Thoracic aorta (tissue), 2 donors: Measurements from ENCODE around the gene STK39. TPM values are rescaled to one million over a fixed set of nuclear protein-coding genes. Genes with fewer than 3 reads are reported as not detected.

Experiments
- ATAC-seq: fragments of 150-250 bp; one replicate; pipeline ENCODE4 v1.8.0; 2017; ENCODE audit warnings: low read depth; ENCODE audit not compliant: insufficient number of reproducible peaks, low FRiP score
- DNase-seq: peaks from one replicate; pipeline ENCODE4 v3.0.0-alpha.2; 2020; ENCODE audit warnings: low spot score
- H3K27ac ChIP-seq, 2 donors: fragments of 200-600 bp; sonication (generic); 1 replicate in 1 of 2; 2 replicates in 1 of 2; pipeline ENCODE4 v1.5.1; 2016; ENCODE audit warnings: mild to moderate bottlenecking in 2 of 2, moderate library complexity in 2 of 2
- H3K27me3 ChIP-seq: fragments of 200-600 bp; sonication (generic); replicated peaks from 2 replicates; pipeline ENCODE4 v1.6.0; 2016; ENCODE audit warnings: mild to moderate bottlenecking; ENCODE audit not compliant: insufficient read depth
- H3K36me3 ChIP-seq: fragments of 200-600 bp; sonication (generic); one replicate; pipeline ENCODE4 v1.5.1; 2016
- H3K4me1 ChIP-seq, 2 donors: fragments of 200-600 bp; sonication (generic); 1 replicate in 1 of 2; 2 replicates in 1 of 2; pipeline versions ENCODE4 v1.5.1 to v1.6.0; 2016; ENCODE audit warnings: low read depth in 2 of 2, mild to moderate bottlenecking in 1 of 2; ENCODE audit not compliant: control insufficient read depth in 1 of 2
- H3K4me3 ChIP-seq: fragments of 200-600 bp; sonication (generic); 2 replicates; pipeline ENCODE4 v1.5.1; 2016; ENCODE audit warnings: mild to moderate bottlenecking
- H3K9me3 ChIP-seq: fragments of 200-600 bp; sonication (generic); 2 replicates; pipeline ENCODE4 v1.5.1; 2016
- CTCF ChIP-seq: fragments of 200-600 bp; sonication (generic); IDR thresholded peaks from one replicate; pipeline ENCODE4 v1.5.1; 2019; ENCODE audit warnings: antibody characterized with exemption
- total RNA-seq, 2 donors: library from RNA; depleted of rRNA; stranded (reverse); fragments of >200 nt; gene quantifications; one replicate each; pipeline versions ENCODE4 v1.1.0 to v1.2.3, GENCODE V29; 2016

Gene STK39
- total RNA-seq, 2 donors from 2014 or later: 11.5 to 18.5 TPM

DNA sequence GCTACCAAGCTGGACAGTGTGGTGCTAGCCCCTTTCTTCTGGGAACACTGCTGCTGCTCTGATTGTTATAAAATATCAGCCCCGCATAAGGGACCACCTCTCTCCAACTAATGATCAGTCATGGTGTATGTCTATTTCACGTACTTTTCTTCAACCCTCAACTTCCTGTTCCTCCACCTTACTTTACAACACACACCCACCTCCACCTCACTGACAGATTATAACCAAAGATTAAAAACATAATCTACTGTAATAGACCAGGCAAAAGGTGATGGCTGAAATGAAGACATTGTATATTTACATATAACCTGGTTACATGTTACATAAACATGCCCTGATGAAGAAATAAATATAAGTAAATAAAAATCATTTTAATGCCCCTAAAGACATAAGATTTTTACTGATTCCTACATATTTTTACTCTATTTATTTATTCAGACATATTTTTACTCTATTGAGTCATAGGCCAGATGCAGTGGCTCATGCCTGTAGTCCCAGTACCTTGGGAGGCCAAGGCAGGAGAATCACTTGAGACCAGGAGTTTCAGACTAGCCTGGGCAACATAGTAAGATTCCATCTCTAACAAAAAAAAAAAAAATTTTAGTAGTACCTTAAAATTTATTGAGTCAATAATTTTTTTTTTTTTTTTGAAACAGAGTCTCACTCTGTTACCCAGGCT, 12.8 kb downstream of the STK39 start:
- no peak for TF ChIP-seq CTCF
- no peak overlapping the region for H3K4me3 ChIP-seq
- peak overlapping the region in 1 of 2 donors; percentile 9 for H3K27ac ChIP-seq
- peaks cover 9 to 34% of the 10 kb centered on the region in 2 donors for H3K4me1 ChIP-seq
- H3K27me3 ChIP-seq: no peaks in the 10 kb centered on the region
- ATAC-seq (no peak), DNase-seq (no peak)
- H3K36me3 ChIP-seq: no peaks in the 10 kb centered on the region
- no peaks in the 10 kb centered on the region for H3K9me3 ChIP-seq

DNA sequence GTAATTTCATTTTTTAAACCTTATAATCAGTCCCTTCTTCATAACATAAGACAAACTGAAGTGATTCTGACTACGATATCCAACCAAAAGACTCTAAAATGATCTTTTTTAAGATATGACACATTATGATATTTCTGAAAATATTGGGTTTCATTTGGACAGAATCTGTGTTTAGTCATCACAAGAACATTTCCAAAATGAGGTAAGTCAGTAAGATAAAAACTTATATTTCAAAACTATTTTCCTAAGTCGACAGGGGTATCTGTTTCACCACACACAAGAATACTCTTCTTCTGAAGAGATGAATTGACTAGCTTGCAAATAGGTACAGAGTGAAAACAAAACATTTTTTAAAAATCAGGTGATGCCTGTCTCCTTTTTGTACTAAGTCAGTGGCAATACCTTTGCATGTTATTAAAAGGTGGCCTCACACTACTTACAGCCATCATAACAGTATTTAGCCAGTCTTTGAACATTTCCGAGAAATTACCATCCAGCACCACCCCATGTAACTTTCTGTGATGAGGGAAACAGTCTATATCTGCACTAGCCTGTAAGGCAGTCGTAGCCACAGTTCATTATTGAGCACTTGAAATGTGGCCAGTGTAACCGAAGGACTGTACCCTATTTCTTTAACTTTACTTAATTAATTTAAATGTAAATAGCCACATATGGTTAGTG, 13.5 kb downstream of the STK39 start:
- TF ChIP-seq CTCF: no peak
- Histone ChIP-seq H3K36me3 (no peaks in the 10 kb centered on the region), H3K4me3 (no peak overlapping the region), H3K9me3 (no peaks in the 10 kb centered on the region), H3K4me1 (peaks cover 9 to 29% of the 10 kb centered on the region in 2 donors), H3K27ac (peak overlapping the region; percentile 9 to 57), H3K27me3 (no peaks in the 10 kb centered on the region)
- ATAC-seq: no peak
- DNase-seq: no peak

GRCh38 chr2:168233166-168233565, 14.2 kb downstream of the STK39 start:
- Histone ChIP-seq H3K27ac (peak overlapping the region; percentile 9 to 57), H3K9me3 (no peaks in the 10 kb centered on the region), H3K4me1 (peaks cover 9 to 28% of the 10 kb centered on the region in 2 donors), H3K4me3 (peak overlapping the region; percentile 1), H3K36me3 (no peaks in the 10 kb centered on the region), H3K27me3 (no peaks in the 10 kb centered on the region)
- ATAC-seq: no peak
- no peak for TF ChIP-seq CTCF
- DNase-seq: no peak

DNA sequence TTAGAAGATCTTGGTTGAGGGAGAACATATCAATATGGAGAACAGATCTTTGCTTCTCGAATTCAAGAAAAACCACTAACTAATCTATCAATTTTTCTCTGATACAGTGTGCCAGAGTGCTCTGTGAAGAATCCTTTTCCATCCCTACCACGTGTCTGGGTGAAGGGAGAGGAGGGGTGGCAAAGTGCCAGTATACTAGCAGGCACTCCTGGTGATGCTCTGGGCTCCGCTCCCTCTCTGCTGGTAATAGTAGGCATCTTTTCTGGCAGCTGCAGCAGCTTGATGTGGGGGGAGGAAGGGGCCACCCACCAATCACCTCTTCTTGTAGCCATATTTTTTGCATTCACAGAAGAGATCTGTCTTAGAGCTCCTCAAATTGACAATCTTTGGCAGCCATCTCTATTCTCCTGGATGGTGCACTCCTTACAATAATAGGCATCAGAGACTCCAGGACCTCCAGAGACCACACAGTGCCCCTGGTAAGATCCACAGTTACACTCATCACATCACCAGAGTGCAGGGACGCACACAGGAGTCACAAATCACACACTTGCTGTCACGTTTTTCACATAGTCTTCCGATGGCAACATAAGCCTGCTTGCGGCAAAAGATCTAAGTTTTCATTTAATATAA, 15.7 kb downstream of the STK39 start:
- Histone ChIP-seq H3K4me3 (no peak overlapping the region), H3K36me3 (no peaks in the 10 kb centered on the region), H3K4me1 (peaks cover 9 to 28% of the 10 kb centered on the region in 2 donors), H3K9me3 (no peaks in the 10 kb centered on the region), H3K27me3 (no peaks in the 10 kb centered on the region), H3K27ac (no peak overlapping the region)
- no peak for TF ChIP-seq CTCF
- DNase-seq (no peak), ATAC-seq (no peak)

- ATAC-seq (no peak), DNase-seq (no peak)
- peaks cover 9 to 28% of the 10 kb centered on the region in 2 donors for H3K4me1 ChIP-seq
- H3K27me3 ChIP-seq: no peaks in the 10 kb centered on the region
- H3K36me3 ChIP-seq: no peaks in the 10 kb centered on the region
- no peak overlapping the region for H3K4me3 ChIP-seq
- no peak for TF ChIP-seq CTCF
- no peaks in the 10 kb centered on the region for H3K9me3 ChIP-seq
- no peak overlapping the region for H3K27ac ChIP-seq
These were observed 17.0 kb downstream of the STK39 start for GRCh38 chr2:168230389-168230788.
